Endothelial cell of umbilical vein (primary cell): Measurements from ENCODE around the gene GFI1B. TPM values are rescaled to one million over a fixed set of nuclear protein-coding genes. Genes with fewer than 3 reads are reported as not detected.

Experiments
- BruUV-seq: library from RNA; stranded (reverse); fragments of 400-500 nt; replicated peaks from 2 replicates; lab custom pipeline; 2021; lab: Mats Ljungman, UMichigan
- CTCF ChIA-PET: fragments of 300-600, 350-600 bp; sonication (Branson Sonifier 250); formaldehyde crosslinking; loops from one replicate; lab custom pipeline; 2021; ENCODE audit warnings: antibody characterized with exemption, inconsistent platforms; lab: Charles Lee
- POLR2A ChIA-PET: fragments of 300-600, 350-600 bp; sonication (Branson Sonifier 250); formaldehyde crosslinking; loops from one replicate; lab custom pipeline; 2021; ENCODE audit warnings: antibody characterized with exemption, inconsistent platforms; lab: Charles Lee
- DNase-seq: peaks from one replicate; pipeline ENCODE4 v3.0.0-alpha.2; 2011; ENCODE audit warnings: low read depth, low spot score
- FAIRE-seq: peaks from 2 replicates; lab custom pipeline; 2011; peaks lifted over from hg19 to GRCh38; lab: Jason Lieb, UNC
- H2AFZ ChIP-seq: 2 replicates; pipeline ENCODE4 v1.6.0; 2012; ENCODE audit warnings: low read depth, low read length, control low read depth, inconsistent platforms
- H3K27ac ChIP-seq: 2 replicates; pipeline ENCODE4 v1.5.1; 2011; ENCODE audit warnings: low read depth, mild to moderate bottlenecking, control low read depth, low read length, moderate library complexity; ENCODE audit not compliant: insufficient read depth
- H3K27me3 ChIP-seq, 2 experiments: 2 replicates each; pipeline versions ENCODE4 v1.6.0 to v1.6.1; 2011; ENCODE audit warnings: low read length in 2 of 2, mixed read lengths in 1 of 2; ENCODE audit not compliant: control insufficient read depth in 2 of 2, insufficient read depth in 2 of 2
- H3K36me3 ChIP-seq, 2 experiments: 2 replicates in 1 of 2; 3 replicates in 1 of 2; pipeline ENCODE4 v1.5.1; 2011; ENCODE audit warnings: low read length in 2 of 2, mild to moderate bottlenecking in 1 of 2, moderate library complexity in 1 of 2; ENCODE audit not compliant: control insufficient read depth in 2 of 2, insufficient read depth in 2 of 2; ENCODE audit errors: extremely low read depth in 1 of 2
- H3K4me1 ChIP-seq: 3 replicates; pipeline ENCODE4 v1.5.1; 2011; ENCODE audit warnings: mild to moderate bottlenecking, low read length; ENCODE audit not compliant: control insufficient read depth, insufficient read depth; ENCODE audit errors: extremely low read depth
- H3K4me2 ChIP-seq: 2 replicates; pipeline ENCODE4 v1.6.1; 2011; ENCODE audit warnings: low read length, control low read depth, mixed read lengths; ENCODE audit not compliant: insufficient read depth
- H3K4me3 ChIP-seq, 3 experiments: fragments of 200-600 bp in 1 of 3; sonication (generic), shearing (Covaris generic) in 1 of 3; replicated peaks in 1 of 3; 2 replicates each; pipeline ENCODE4 v1.5.1; 2011 to 2016; ENCODE audit warnings: control low read depth in 3 of 3, low read length in 3 of 3, mild to moderate bottlenecking in 2 of 3, inconsistent platforms in 1 of 3, low read depth in 1 of 3, moderate library complexity in 1 of 3; ENCODE audit not compliant: insufficient read depth in 1 of 3
- H3K79me2 ChIP-seq: 2 replicates; pipeline ENCODE4 v1.6.0; 2012; ENCODE audit warnings: low read length, inconsistent platforms; ENCODE audit not compliant: control insufficient read depth, insufficient read depth
- H3K9ac ChIP-seq: replicated peaks from 2 replicates; pipeline ENCODE3; 2011; ENCODE audit warnings: low read length, control low read depth; ENCODE audit not compliant: insufficient read depth; ENCODE audit errors: extremely low read depth
- H3K9me1 ChIP-seq: replicated peaks from 3 replicates; pipeline ENCODE4 v1.6.0; 2011; ENCODE audit warnings: mild to moderate bottlenecking, low read length; ENCODE audit not compliant: control insufficient read depth, insufficient read depth; ENCODE audit errors: extremely low read depth
- H3K9me3 ChIP-seq: replicated peaks from 2 replicates; pipeline ENCODE4 v1.5.1; 2012; ENCODE audit warnings: low read length, inconsistent platforms; ENCODE audit not compliant: control insufficient read depth, insufficient read depth
- H4K20me1 ChIP-seq: replicated peaks from 2 replicates; pipeline ENCODE3; 2011; ENCODE audit warnings: mild to moderate bottlenecking, low read length; ENCODE audit not compliant: control insufficient read depth, insufficient read depth; ENCODE audit errors: extremely low read depth
- EZH2 ChIP-seq: IDR thresholded peaks from 2 replicates; pipeline ENCODE4 v1.6.1; 2012; ENCODE audit warnings: borderline replicate concordance, low read depth, mild to moderate bottlenecking, moderate library complexity, low read length, inconsistent platforms; ENCODE audit not compliant: severe bottlenecking
- FOS ChIP-seq: IDR thresholded peaks from 2 replicates; pipeline ENCODE4 v1.6.1; 2011; ENCODE audit warnings: mild to moderate bottlenecking, low read length, moderate library complexity, borderline replicate concordance; ENCODE audit not compliant: insufficient read depth
- GATA2 ChIP-seq: IDR thresholded peaks from 2 replicates; pipeline ENCODE4 v1.7.0; 2011; ENCODE audit warnings: low read depth, mild to moderate bottlenecking, moderate library complexity, mixed read lengths, low read length; ENCODE audit not compliant: insufficient read length, insufficient read depth
- JUN ChIP-seq: IDR thresholded peaks from 2 replicates; pipeline ENCODE4 v1.6.1; 2011; ENCODE audit warnings: borderline replicate concordance, low read depth; ENCODE audit not compliant: insufficient read length, insufficient read depth
- MYC ChIP-seq: IDR thresholded peaks from one replicate; pipeline ENCODE4 v1.6.1; 2011; ENCODE audit warnings: mild to moderate bottlenecking, low read depth, low read length
- POLR2A ChIP-seq: IDR thresholded peaks from 2 replicates; pipeline ENCODE4 v1.6.1; 2012; ENCODE audit warnings: low read depth, mild to moderate bottlenecking, control low read depth, low read length
- POLR2AphosphoS5 ChIP-seq: IDR thresholded peaks from 2 replicates; pipeline ENCODE4 v1.6.1; 2012; ENCODE audit warnings: low read depth, mild to moderate bottlenecking, control low read depth, low read length, moderate library complexity; ENCODE audit not compliant: insufficient read depth
- dilution Hi-C: fragments of 300-500 bp; cut with MboI; formaldehyde crosslinking; loops from one replicate; pipeline ENCODE4 v1.15.0; 2019; ENCODE audit warnings: low sequenced_read_pairs; ENCODE audit not compliant: extremely low pct_ligation_motif_present
- intact Hi-C: fragments of 100-400 bp; cut with micrococcal nuclease; formaldehyde crosslinking; loops from one replicate; pipeline ENCODE4 v1.10.0; 2022
- polyA plus RNA-seq, 4 experiments: library from polyadenylated mRNA; depleted of rRNA in 3 of 4; stranded (reverse) in 3 of 4; unstranded in 1 of 4; fragments of >200 nt; gene quantifications; 2 replicates each; pipeline versions ENCODE4 v1.2.1 to v1.2.3, GENCODE V29; 2011 to 2012; ENCODE audit warnings: missing spikeins in 1 of 4
- total RNA-seq: library from RNA; stranded (reverse); gene quantifications from 2 replicates; pipeline ENCODE4 v1.2.3, GENCODE V29; 2021
- TF ChIP-seq, protein P1 (sequence below): IDR thresholded peaks from 2 replicates; pipeline ENCODE4 v1.6.1; 2011; ENCODE audit not compliant: insufficient read depth, insufficient read length
- TF ChIP-seq, protein P2 (sequence below), 2 donors: IDR thresholded peaks; 1 replicate in 1 of 2; 2 replicates in 1 of 2; pipeline ENCODE4 v1.5.1; 2011; ENCODE audit warnings: low read length in 2 of 2, mild to moderate bottlenecking in 2 of 2, moderate library complexity in 2 of 2, control low read depth in 1 of 2, inconsistent platforms in 1 of 2, low read depth in 1 of 2; ENCODE audit not compliant: insufficient read depth in 1 of 2; ENCODE audit errors: extremely low read depth in 1 of 2

GFI1B gene
- total and polyA plus RNA-seq, 2 donors (not counting 3 experiments of a cell fraction or from before 2014, with no cell fraction given) = 0.04 TPM; not detected in 1

DNA sequence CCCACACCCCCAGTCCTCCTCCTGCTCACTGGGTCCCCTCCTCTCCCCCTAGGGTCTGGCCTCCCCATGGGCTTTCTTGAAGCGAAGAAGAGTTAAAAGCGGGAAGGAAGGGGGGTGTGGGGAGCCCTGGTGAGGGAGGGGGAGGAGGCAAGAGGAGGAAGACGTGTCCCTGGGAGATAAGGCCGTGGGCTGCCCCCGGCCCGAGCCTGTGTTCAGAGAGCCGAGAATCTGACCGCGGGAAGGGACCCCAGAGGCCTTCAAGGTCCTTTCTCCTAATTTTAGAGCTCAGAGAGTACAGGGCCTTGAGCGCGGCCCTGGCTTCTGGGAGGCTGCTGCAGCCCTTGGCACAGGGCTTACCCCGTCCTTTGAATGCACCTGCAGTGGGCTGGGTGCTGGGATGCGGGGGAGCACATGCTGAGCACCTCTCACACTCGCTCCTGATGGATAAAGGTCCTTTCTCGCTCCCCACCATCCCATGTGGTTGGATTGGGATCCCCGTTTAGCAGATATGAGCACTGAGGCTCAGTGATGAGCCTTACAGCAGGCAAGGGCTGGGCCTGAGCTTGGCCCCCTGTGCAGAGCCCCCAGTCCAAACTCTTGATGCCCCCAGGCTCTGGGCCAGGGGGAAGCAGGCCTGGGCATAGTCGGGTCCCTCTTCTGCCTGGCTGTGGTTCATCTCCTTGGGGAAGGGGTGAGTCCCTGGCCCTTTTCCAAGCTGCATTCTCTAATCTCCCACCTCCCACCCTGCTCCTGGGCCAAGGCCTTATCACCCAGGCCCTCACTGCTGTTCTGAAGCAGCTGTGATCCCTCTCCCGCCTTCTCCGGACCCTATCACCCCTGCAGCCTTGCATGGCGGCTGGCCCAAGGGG lies 5.9 kb downstream of the GFI1B start:
- TF ChIP-seq POLR2AphosphoS5 (no peak), EZH2 (no peak), JUN (no peak), FOS (no peak), POLR2A (no peak), MYC (no peak), GATA2 (no peak)
- TF ChIP-seq, protein P1, sequence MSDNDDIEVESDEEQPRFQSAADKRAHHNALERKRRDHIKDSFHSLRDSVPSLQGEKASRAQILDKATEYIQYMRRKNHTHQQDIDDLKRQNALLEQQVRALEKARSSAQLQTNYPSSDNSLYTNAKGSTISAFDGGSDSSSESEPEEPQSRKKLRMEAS = no peak
- TF ChIP-seq, protein P2, sequence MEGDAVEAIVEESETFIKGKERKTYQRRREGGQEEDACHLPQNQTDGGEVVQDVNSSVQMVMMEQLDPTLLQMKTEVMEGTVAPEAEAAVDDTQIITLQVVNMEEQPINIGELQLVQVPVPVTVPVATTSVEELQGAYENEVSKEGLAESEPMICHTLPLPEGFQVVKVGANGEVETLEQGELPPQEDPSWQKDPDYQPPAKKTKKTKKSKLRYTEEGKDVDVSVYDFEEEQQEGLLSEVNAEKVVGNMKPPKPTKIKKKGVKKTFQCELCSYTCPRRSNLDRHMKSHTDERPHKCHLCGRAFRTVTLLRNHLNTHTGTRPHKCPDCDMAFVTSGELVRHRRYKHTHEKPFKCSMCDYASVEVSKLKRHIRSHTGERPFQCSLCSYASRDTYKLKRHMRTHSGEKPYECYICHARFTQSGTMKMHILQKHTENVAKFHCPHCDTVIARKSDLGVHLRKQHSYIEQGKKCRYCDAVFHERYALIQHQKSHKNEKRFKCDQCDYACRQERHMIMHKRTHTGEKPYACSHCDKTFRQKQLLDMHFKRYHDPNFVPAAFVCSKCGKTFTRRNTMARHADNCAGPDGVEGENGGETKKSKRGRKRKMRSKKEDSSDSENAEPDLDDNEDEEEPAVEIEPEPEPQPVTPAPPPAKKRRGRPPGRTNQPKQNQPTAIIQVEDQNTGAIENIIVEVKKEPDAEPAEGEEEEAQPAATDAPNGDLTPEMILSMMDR (IDR thresholded peaks at IDR 0.05; ENCODE audit: extremely low read depth in 1 of 2, insufficient read depth in 1 of 2, low read depth in 1 of 2, low read length in 2 of 2) = no peak
- Histone ChIP-seq H2AFZ (no peak overlapping the region), H3K4me3 (no peak overlapping the region), H3K4me2 (no peak overlapping the region), H3K9ac (no peak overlapping the region), H3K9me1 (no peaks in the 10 kb centered on the region), H3K27me3 (peaks cover 9 to 12% of the 10 kb centered on the region in 2 experiments), H3K27ac (no peak overlapping the region), H3K36me3 (no peaks in the 10 kb centered on the region), H3K9me3 (no peaks in the 10 kb centered on the region), H4K20me1 (no peaks in the 10 kb centered on the region), H3K4me1 (no peaks in the 10 kb centered on the region), H3K79me2 (no peaks in the 10 kb centered on the region)
- no TSS peak for BruUV-seq
- CTCF ChIA-PET = interaction anchor here (0.7 kb wide), 1 partner anchor 13 kb away, joined by 3 read pairs; no protein-coding TSS in a partner anchor
- no peak for DNase-seq
- no peak for FAIRE-seq
- POLR2A ChIA-PET = no interaction called here
- dilution Hi-C loops = no loop called here
- intact Hi-C loops = no loop called here
